HepG2 (cell line): ENCODE results near the gene STIM1. TPM values are rescaled to one million over a fixed set of nuclear protein-coding genes. Genes with fewer than 3 reads are reported as not detected.
A peak's percentile ranks its signal among the peaks of the same experiment; 100 is the strongest.

Experiments
- ARID5B ChIP-seq: IDR thresholded peaks from 2 replicates; pipeline ENCODE4 v1.4.0; 2020; ENCODE audit warnings: mild to moderate bottlenecking, missing genetic modification reagents
- ATAD3A ChIP-seq: sonication (generic); formaldehyde crosslinking; IDR thresholded peaks from 2 replicates; pipeline ENCODE4 v1.4.0; 2020; ENCODE audit warnings: missing genetic modification reagents
- CBFB ChIP-seq: sonication (generic); formaldehyde crosslinking; IDR thresholded peaks from 2 replicates; pipeline ENCODE4 v1.4.0; 2020; ENCODE audit warnings: missing genetic modification reagents
- DR1 ChIP-seq: sonication (generic); formaldehyde crosslinking; IDR thresholded peaks from 2 replicates; pipeline ENCODE4 v1.8.0; 2021; ENCODE audit warnings: mild to moderate bottlenecking, missing genetic modification reagents, inconsistent platforms
- MEIS1 ChIP-seq: sonication (generic); formaldehyde crosslinking; IDR thresholded peaks from 2 replicates; pipeline ENCODE4 v1.9.0; 2021; ENCODE audit warnings: mild to moderate bottlenecking, missing genetic modification reagents, moderate library complexity, borderline replicate concordance
- MXD3 ChIP-seq: IDR thresholded peaks from 2 replicates; pipeline ENCODE4 v1.6.1; 2016; ENCODE audit warnings: mild to moderate bottlenecking, missing biosample characterization, missing genetic modification reagents
- NFYB ChIP-seq: sonication (generic); formaldehyde crosslinking; IDR thresholded peaks from 2 replicates; pipeline ENCODE4 v1.4.0; 2020; ENCODE audit warnings: missing genetic modification reagents
- PAF1 ChIP-seq: IDR thresholded peaks from 2 replicates; pipeline ENCODE4 v1.6.1; 2016; ENCODE audit warnings: missing genetic modification reagents, missing compliant biosample characterization
- RBFOX2 ChIP-seq: fragments of 200-400 bp; formaldehyde crosslinking; IDR thresholded peaks from 2 replicates; pipeline ENCODE4 v1.6.1; 2017; ENCODE audit warnings: low read depth, mild to moderate bottlenecking, low read length
- ZC3H13 ChIP-seq: sonication (generic); formaldehyde crosslinking; IDR thresholded peaks from 2 replicates; pipeline ENCODE4 v1.8.1; 2023; ENCODE audit warnings: mild to moderate bottlenecking, missing genetic modification reagents, moderate library complexity
- ZMAT5 ChIP-seq: sonication (generic); formaldehyde crosslinking; IDR thresholded peaks from 2 replicates; pipeline ENCODE4 v1.5.0; 2020; ENCODE audit warnings: mild to moderate bottlenecking, low read depth, missing genetic modification reagents, borderline replicate concordance
- ZNF235 ChIP-seq: sonication (generic); formaldehyde crosslinking; IDR thresholded peaks from 2 replicates; pipeline ENCODE4 v1.8.1; 2023; ENCODE audit warnings: mild to moderate bottlenecking, missing genetic modification reagents, borderline replicate concordance
- ZNF350 ChIP-seq: sonication (generic); formaldehyde crosslinking; IDR thresholded peaks from 2 replicates; pipeline ENCODE4 v1.4.0; 2020; ENCODE audit warnings: mild to moderate bottlenecking, low read depth, missing genetic modification reagents, borderline replicate concordance
- ZNF432 ChIP-seq: sonication (generic); formaldehyde crosslinking; IDR thresholded peaks from 2 replicates; pipeline ENCODE4 v1.5.0; 2020; ENCODE audit warnings: missing genetic modification reagents, mild to moderate bottlenecking, borderline replicate concordance
- ZNF605 ChIP-seq: sonication (generic); formaldehyde crosslinking; IDR thresholded peaks from 2 replicates; pipeline ENCODE4 v1.8.0; 2022; ENCODE audit warnings: mild to moderate bottlenecking, missing genetic modification reagents
- ZNF7 ChIP-seq: IDR thresholded peaks from 2 replicates; pipeline ENCODE4 v1.6.1; 2016; ENCODE audit warnings: missing biosample characterization, missing genetic modification reagents
- ZSCAN9 ChIP-seq: IDR thresholded peaks from 2 replicates; pipeline ENCODE4 v1.6.1; 2016; ENCODE audit warnings: borderline replicate concordance
- ZZZ3 ChIP-seq: sonication (generic); formaldehyde crosslinking; IDR thresholded peaks from 2 replicates; pipeline ENCODE4 v1.4.0; 2020; ENCODE audit warnings: missing genetic modification reagents, mild to moderate bottlenecking, borderline replicate concordance
- polyA plus RNA-seq, 8 experiments: library from polyadenylated mRNA; depleted of rRNA in 3 of 8; stranded (reverse) in 7 of 8; unstranded in 1 of 8; fragments of >200 nt; fragmentation: Illumina TruSeq in 4 of 8; extraction: Trizol in 4 of 8; gene quantifications; 2 replicates each; pipeline versions ENCODE4 v1.2.1 to v1.2.3, GENCODE V29; 2011 to 2016; ENCODE audit warnings: low read depth in 4 of 8, missing spikeins in 1 of 8, mixed read lengths in 1 of 8; ENCODE audit not compliant: insufficient read depth in 1 of 8
- total RNA-seq, 5 experiments: library from RNA; depleted of rRNA; stranded (reverse); fragments of >200 nt; fragmentation: Illumina TruSeq; extraction: Trizol; gene quantifications; 2 replicates each; pipeline ENCODE4 v1.2.3, GENCODE V29; 2016; ENCODE audit warnings: low read depth in 1 of 5
- TF ChIP-seq, protein P1 (sequence below): sonication (generic); formaldehyde crosslinking; IDR thresholded peaks from 2 replicates; pipeline ENCODE4 v1.5.0; 2020; ENCODE audit warnings: missing genetic modification reagents, mild to moderate bottlenecking, borderline replicate concordance
- TF ChIP-seq, protein P2 (sequence below): sonication (generic); formaldehyde crosslinking; IDR thresholded peaks from 2 replicates; pipeline ENCODE4 v1.4.0; 2020; ENCODE audit warnings: mild to moderate bottlenecking, low read depth, missing genetic modification reagents
- TF ChIP-seq, protein P3 (sequence below): sonication (generic); formaldehyde crosslinking; IDR thresholded peaks from 2 replicates; pipeline ENCODE4 v1.8.1; 2023; ENCODE audit warnings: mild to moderate bottlenecking, inconsistent platforms, moderate library complexity, missing genetic modification reagents, borderline replicate concordance

STIM1 gene
- total and polyA plus RNA-seq, 2 of the 13 experiments (the other 11 are each of a cell fraction or from before 2014, with no cell fraction given) = 19.2 to 28.5 TPM

DNA sequence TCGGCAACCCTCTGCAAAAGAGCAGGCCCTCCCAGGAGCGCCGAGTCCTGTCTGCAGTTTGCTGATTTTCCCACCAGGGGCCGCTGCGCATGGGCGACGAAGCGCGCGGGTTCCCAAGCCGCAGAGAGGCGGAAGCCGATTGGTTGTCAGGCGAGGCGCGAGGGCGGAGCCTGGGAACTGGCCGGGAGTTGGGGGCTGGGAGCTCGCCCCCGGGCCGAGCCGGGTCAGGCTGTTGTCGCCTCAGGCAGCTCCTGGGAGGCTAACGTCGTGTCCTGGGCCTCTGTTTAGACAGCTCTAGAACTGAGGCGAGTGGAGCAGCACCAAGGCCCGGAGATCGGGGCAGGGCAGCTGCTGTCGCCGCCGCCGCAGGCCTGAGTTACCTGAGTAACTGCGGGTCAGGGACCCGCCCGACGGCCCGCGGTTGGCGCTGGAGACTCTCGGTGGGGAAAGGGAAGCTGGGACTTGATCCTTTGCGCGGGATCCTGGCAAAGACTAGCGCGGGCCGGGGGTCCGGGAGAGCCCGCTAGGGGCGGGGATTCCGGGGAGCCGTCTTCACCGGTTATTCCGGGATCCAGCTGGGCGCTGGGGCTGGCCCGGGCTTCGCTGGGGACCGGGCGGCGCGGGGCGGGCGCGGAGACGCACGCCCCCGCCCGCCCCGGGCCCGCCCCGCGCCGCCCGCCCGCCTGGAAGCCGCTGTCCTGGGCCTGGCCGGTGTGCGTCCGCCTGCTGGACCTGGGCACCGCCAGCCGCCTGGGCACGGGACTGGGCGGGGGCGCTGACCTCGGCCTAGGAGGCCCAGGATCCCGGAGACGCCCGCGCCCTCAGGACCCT is at the start of gene STIM1 (continued):
- TF ChIP-seq ZNF605 (peak; percentile 82), ZNF235 (no peak), ZMAT5 (CRISPR knock-in tag) (no peak), ZNF350 (CRISPR knock-in tag) (peak; percentile 70; the same call in 1 of the 2 replicates), ZSCAN9 (peak; percentile 56; the same call in 1 of the 2 replicates), ARID5B (no peak; the same call in 1 of the 2 replicates), ZZZ3 (CRISPR knock-in tag) (no peak), MEIS1 (CRISPR knock-in tag) (no peak), CBFB (CRISPR knock-in tag) (no peak), MXD3 (CRISPR knock-in tag) (no peak), ZNF7 (no peak), ZNF432 (CRISPR knock-in tag) (no peak), DR1 (CRISPR knock-in tag) (no peak; the same call in 1 of the 2 replicates), NFYB (peak; percentile 80), PAF1 (CRISPR knock-in tag) (no peak), ZC3H13 (CRISPR knock-in tag) (no peak; the same call in 1 of the 2 replicates), ATAD3A (CRISPR knock-in tag) (no peak), RBFOX2 (peak; percentile 70)
- TF ChIP-seq, protein P1, sequence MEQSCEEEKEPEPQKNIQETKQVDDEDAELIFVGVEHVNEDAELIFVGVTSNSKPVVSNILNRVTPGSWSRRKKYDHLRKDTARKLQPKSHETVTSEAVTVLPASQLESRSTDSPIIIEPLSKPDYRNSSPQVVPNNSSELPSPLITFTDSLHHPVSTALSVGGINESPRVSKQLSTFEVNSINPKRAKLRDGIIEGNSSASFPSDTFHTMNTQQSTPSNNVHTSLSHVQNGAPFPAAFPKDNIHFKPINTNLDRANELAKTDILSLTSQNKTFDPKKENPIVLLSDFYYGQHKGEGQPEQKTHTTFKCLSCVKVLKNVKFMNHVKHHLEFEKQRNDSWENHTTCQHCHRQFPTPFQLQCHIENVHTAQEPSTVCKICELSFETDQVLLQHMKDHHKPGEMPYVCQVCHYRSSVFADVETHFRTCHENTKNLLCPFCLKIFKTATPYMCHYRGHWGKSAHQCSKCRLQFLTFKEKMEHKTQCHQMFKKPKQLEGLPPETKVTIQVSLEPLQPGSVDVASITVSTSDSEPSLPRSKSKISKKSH (CRISPR knock-in tag) = no peak; the same call in 1 of the 2 replicates
- TF ChIP-seq, protein P2, sequence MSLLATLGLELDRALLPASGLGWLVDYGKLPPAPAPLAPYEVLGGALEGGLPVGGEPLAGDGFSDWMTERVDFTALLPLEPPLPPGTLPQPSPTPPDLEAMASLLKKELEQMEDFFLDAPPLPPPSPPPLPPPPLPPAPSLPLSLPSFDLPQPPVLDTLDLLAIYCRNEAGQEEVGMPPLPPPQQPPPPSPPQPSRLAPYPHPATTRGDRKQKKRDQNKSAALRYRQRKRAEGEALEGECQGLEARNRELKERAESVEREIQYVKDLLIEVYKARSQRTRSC (CRISPR knock-in tag) = no peak
- TF ChIP-seq, protein P3, sequence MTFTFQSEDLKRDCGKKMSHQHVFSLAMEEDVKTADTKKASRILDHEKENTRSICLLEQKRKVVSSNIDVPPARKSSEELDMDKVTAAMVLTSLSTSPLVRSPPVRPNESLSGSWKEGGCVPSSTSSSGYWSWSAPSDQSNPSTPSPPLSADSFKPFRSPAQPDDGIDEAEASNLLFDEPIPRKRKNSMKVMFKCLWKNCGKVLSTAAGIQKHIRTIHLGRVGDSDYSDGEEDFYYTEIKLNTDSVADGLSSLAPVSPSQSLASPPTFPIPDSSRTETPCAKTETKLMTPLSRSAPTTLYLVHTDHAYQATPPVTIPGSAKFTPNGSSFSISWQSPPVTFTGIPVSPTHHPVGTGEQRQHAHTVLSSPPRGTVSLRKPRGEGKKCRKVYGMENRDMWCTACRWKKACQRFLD = no peak
